WTC11 (cell line): Measurements from ENCODE around the gene TUBA4B. TPM values are rescaled to one million over a fixed set of nuclear protein-coding genes. Genes with fewer than 3 reads are reported as not detected.

ENCODE experiments used
- ATAC-seq: fragments of 200-7000 bp; cut with Tn5 transposase; 2 replicates; pipeline ENCODE4 v1.10.0; 2021; ENCODE audit warnings: mild to moderate bottlenecking, moderate library complexity
- CTCF ChIA-PET: fragments of 300-600 bp; sonication (Branson Sonifier 250); formaldehyde crosslinking; loops from one replicate; lab custom pipeline; 2021; ENCODE audit warnings: antibody characterized with exemption; lab: Charles Lee
- POLR2A ChIA-PET: fragments of 350-600 bp; sonication (Branson Sonifier 250); formaldehyde crosslinking; loops from one replicate; lab custom pipeline; 2021; ENCODE audit warnings: antibody characterized with exemption; lab: Charles Lee
- DNase-seq: peaks from one replicate; pipeline ENCODE4 v3.0.0; 2021; ENCODE audit warnings: low spot score
- H3K27ac Mint-ChIP-seq: 2 replicates; pipeline ENCODE4 v1.8.0; 2021; ENCODE audit warnings: mixed read lengths
- H3K27me3 Mint-ChIP-seq: 2 replicates; pipeline ENCODE4 v1.8.0; 2021; ENCODE audit warnings: low read depth, mild to moderate bottlenecking, moderate library complexity, mixed read lengths
- H3K36me3 Mint-ChIP-seq: 2 replicates; pipeline ENCODE4 v1.8.0; 2021; ENCODE audit warnings: mixed read lengths
- H3K4me1 Mint-ChIP-seq: 2 replicates; pipeline ENCODE4 v1.8.0; 2022; ENCODE audit warnings: mixed read lengths
- H3K4me3 Mint-ChIP-seq: 2 replicates; pipeline ENCODE4 v1.8.0; 2021; ENCODE audit warnings: mild to moderate bottlenecking, moderate library complexity, mixed read lengths
- H3K9me3 Mint-ChIP-seq: 2 replicates; pipeline ENCODE4 v1.8.0; 2021; ENCODE audit warnings: mixed read lengths
- ATF2 ChIP-seq: sonication (generic); formaldehyde crosslinking; IDR thresholded peaks from 2 replicates; pipeline ENCODE4 v1.8.1; 2022; ENCODE audit warnings: low read depth, missing genetic modification reagents, borderline replicate concordance
- CBFB ChIP-seq: sonication (generic); formaldehyde crosslinking; IDR thresholded peaks from 2 replicates; pipeline ENCODE4 v1.8.1; 2022; ENCODE audit warnings: mild to moderate bottlenecking, low read depth, missing genetic modification reagents
- CREM ChIP-seq: sonication (generic); formaldehyde crosslinking; IDR thresholded peaks from 2 replicates; pipeline ENCODE4 v1.8.1; 2022; ENCODE audit warnings: mild to moderate bottlenecking, missing genetic modification reagents, moderate library complexity
- E2F4 ChIP-seq: sonication (generic); formaldehyde crosslinking; IDR thresholded peaks from 2 replicates; pipeline ENCODE4 v1.8.1; 2022; ENCODE audit warnings: low read depth, mild to moderate bottlenecking, moderate library complexity, missing genetic modification reagents, borderline replicate concordance
- EMX1 ChIP-seq: fragments of 250-450 bp; sonication (Bioruptor Pico); IDR thresholded peaks from 2 replicates; pipeline ENCODE4 v1.8.0; 2021; ENCODE audit warnings: mild to moderate bottlenecking
- FOXJ3 ChIP-seq: sonication (generic); formaldehyde crosslinking; IDR thresholded peaks from 2 replicates; pipeline ENCODE4 v1.9.0; 2021; ENCODE audit warnings: missing genetic modification reagents, mild to moderate bottlenecking, borderline replicate concordance
- FOXP1 ChIP-seq: sonication (generic); formaldehyde crosslinking; IDR thresholded peaks from 2 replicates; pipeline ENCODE4 v1.8.0; 2022; ENCODE audit warnings: missing genetic modification reagents, mild to moderate bottlenecking, moderate library complexity, borderline replicate concordance
- GTF2I ChIP-seq: fragments of 250-450 bp; sonication (Bioruptor Pico); conservative IDR thresholded peaks from 2 replicates; pipeline ENCODE4 v1.4.0; 2021; ENCODE audit warnings: mild to moderate bottlenecking
- MLX ChIP-seq: sonication (generic); formaldehyde crosslinking; IDR thresholded peaks from 2 replicates; pipeline ENCODE4 v1.8.1; 2023; ENCODE audit warnings: mild to moderate bottlenecking, missing genetic modification reagents, moderate library complexity
- OVOL2 ChIP-seq: fragments of 250-450 bp; sonication (Bioruptor Pico); IDR thresholded peaks from 2 replicates; pipeline ENCODE4 v1.9.0; 2021; ENCODE audit warnings: mild to moderate bottlenecking, borderline replicate concordance
- PREB ChIP-seq: sonication (generic); formaldehyde crosslinking; IDR thresholded peaks from 2 replicates; pipeline ENCODE4 v1.8.1; 2022; ENCODE audit warnings: mild to moderate bottlenecking, missing genetic modification reagents, moderate library complexity, borderline replicate concordance
- PRRX2 ChIP-seq: fragments of 250-450 bp; sonication (Bioruptor Pico); IDR thresholded peaks from 2 replicates; pipeline ENCODE4 v1.8.0; 2021; ENCODE audit warnings: mild to moderate bottlenecking
- RORB ChIP-seq: fragments of 250-450 bp; sonication (Bioruptor Pico); IDR thresholded peaks from 2 replicates; pipeline ENCODE4 v1.9.0; 2021; ENCODE audit warnings: mild to moderate bottlenecking
- SMAD3 ChIP-seq: sonication (generic); formaldehyde crosslinking; IDR thresholded peaks from 2 replicates; pipeline ENCODE4 v1.8.0; 2022; ENCODE audit warnings: missing genetic modification reagents, mild to moderate bottlenecking, borderline replicate concordance
- TEAD4 ChIP-seq: sonication (generic); formaldehyde crosslinking; IDR thresholded peaks from 2 replicates; pipeline ENCODE4 v1.8.0; 2022; ENCODE audit warnings: mild to moderate bottlenecking, missing genetic modification reagents
- USF2 ChIP-seq: sonication (generic); formaldehyde crosslinking; IDR thresholded peaks from 2 replicates; pipeline ENCODE4 v1.8.1; 2023; ENCODE audit warnings: mild to moderate bottlenecking, missing genetic modification reagents, moderate library complexity
- total RNA-seq: library from RNA; stranded (reverse); gene quantifications from 3 replicates; pipeline ENCODE4 v1.2.3, GENCODE V29; 2021
- TF ChIP-seq, protein P1 (sequence below): sonication (generic); formaldehyde crosslinking; IDR thresholded peaks from 2 replicates; pipeline ENCODE4 v1.8.1; 2022; ENCODE audit warnings: missing genetic modification reagents, borderline replicate concordance
- TF ChIP-seq, protein P2 (sequence below): fragments of 250-450 bp; sonication (Bioruptor Pico); IDR thresholded peaks from 2 replicates; pipeline ENCODE4 v1.9.0; 2021; ENCODE audit warnings: mild to moderate bottlenecking
- TF ChIP-seq, protein P3 (sequence below): sonication (generic); formaldehyde crosslinking; IDR thresholded peaks from 2 replicates; pipeline ENCODE4 v1.8.0; 2022; ENCODE audit warnings: mild to moderate bottlenecking, missing genetic modification reagents
- TF ChIP-seq, protein P4 (sequence below): fragments of 250-450 bp; sonication (Bioruptor Pico); IDR thresholded peaks from 2 replicates; pipeline ENCODE4 v1.9.0; 2021; ENCODE audit warnings: moderate library complexity, mild to moderate bottlenecking, inconsistent platforms, borderline replicate concordance

TUBA4B gene
- total RNA-seq, 1 experiment from 2014 or later: 0.20 TPM

GRCh38 chr2:219228911-219229304, 24.1 kb upstream of the TUBA4B start:
- ATAC-seq (peak; percentile 1; the same call in 1 of the 2 replicates), DNase-seq (no peak)
- peaks cover 12% of the 10 kb centered on the region for H3K4me1 Mint-ChIP-seq
- ChIA-PET POLR2A (interaction anchor here (0.6 to 2.4 kb wide), 4 partner anchors 10 to 66 kb away, joined by 3 to 18 read pairs (median 10); partner anchors contain the start of genes ABCB6, GLB1L and STK16), CTCF (interaction anchor here (1.2 to 2.4 kb wide), 4 partner anchors 11 to 66 kb away, joined by 4 to 21 read pairs (median 7); partner anchors contain the start of gene ABCB6)
- H3K27me3 Mint-ChIP-seq: no peaks in the 10 kb centered on the region
- no peaks in the 10 kb centered on the region for H3K9me3 Mint-ChIP-seq
- peaks cover 47% of the 10 kb centered on the region for H3K36me3 Mint-ChIP-seq
- TF ChIP-seq USF2 (no peak), RORB (CRISPR knock-in tag) (no peak), SMAD3 (CRISPR knock-in tag) (no peak), ATF2 (no peak)
- peak overlapping the region; percentile 69 for H3K4me3 Mint-ChIP-seq
- H3K27ac Mint-ChIP-seq: no peak overlapping the region

DNA sequence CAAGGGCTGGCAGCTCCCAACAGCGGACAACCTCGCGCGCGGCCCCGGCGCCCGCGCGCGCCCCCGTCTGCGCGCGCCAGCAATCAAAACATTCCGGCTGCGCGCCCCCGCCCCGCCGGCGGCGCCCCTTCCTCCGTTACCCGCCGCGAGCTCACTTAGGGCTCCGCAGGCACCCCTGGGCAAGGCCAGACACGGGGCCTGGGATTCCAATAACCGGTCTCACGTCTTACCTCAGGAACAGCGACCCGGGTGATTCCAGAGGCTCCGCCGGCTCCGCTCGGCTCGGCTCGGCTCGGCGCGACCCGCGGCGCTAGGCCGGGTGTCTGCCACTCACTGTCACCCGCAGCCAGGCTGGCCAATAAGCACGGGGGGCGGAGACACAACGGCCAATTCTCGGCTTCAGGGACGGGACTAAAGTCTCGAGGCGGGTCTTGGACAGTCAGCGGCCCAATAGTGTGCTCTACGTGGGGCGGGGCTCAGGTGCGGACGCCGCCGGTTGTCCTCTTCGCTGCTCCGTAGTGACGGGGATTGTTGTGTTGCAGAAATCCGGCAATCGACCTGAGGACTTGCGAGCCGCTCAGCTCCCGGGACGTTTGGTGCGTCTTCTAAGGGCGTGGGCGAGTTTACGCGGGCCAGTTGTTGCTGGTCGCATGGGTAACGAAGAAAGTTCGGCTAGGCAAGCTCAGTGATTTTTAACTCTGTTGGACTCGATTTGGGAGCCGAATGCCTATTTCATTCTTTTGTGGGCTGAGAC, 23.6 kb upstream of the TUBA4B start, which contains the start of the genes ANKZF1 and ATG9A:
Gene ANKZF1 (plus strand): TSS at position 502 of the 754 bp plus-strand sequence. CDS start 452 bp downstream, outside the sequence.
Gene ATG9A (minus strand): TSS at position 332 of the 754 bp plus-strand sequence. CDS start 1,612 bp downstream, outside the sequence.
- Mint-ChIP-seq H3K4me3 (peak within 1 kb of the TSS; percentile 93), H3K9me3 (no peaks in the 10 kb centered on the region), H3K27ac (peak within 1 kb of the TSS; percentile 97), H3K27me3 (no peaks in the 10 kb centered on the region), H3K4me1 (peaks cover 12% of the 10 kb centered on the region), H3K36me3 (peaks cover 47% of the 10 kb centered on the region)
- ATAC-seq (peak; percentile 98), DNase-seq (peak; percentile 99)
- CTCF ChIA-PET: interaction anchor here (1.0 to 2.4 kb wide), 5 partner anchors 11 to 70 kb away, joined by 3 to 21 read pairs (median 6); partner anchors contain the start of gene ABCB6
- POLR2A ChIA-PET: interaction anchor here (0.6 to 2.4 kb wide), 6 partner anchors 10 to 65 kb away, joined by 3 to 18 read pairs (median 5); partner anchors contain the start of genes ABCB6, DNAJB2, GLB1L and STK16
- TF ChIP-seq, protein P1, sequence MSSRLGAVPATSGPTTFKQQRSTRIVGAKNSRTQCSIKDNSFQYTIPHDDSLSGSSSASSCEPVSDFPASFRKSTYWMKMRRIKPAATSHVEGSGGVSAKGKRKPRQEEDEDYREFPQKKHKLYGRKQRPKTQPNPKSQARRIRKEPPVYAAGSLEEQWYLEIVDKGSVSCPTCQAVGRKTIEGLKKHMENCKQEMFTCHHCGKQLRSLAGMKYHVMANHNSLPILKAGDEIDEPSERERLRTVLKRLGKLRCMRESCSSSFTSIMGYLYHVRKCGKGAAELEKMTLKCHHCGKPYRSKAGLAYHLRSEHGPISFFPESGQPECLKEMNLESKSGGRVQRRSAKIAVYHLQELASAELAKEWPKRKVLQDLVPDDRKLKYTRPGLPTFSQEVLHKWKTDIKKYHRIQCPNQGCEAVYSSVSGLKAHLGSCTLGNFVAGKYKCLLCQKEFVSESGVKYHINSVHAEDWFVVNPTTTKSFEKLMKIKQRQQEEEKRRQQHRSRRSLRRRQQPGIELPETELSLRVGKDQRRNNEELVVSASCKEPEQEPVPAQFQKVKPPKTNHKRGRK: no peak
- TF ChIP-seq FOXJ3 (CRISPR knock-in tag) (no peak), CBFB (CRISPR knock-in tag) (no peak), USF2 (peak; percentile 15), GTF2I (CRISPR knock-in tag) (no peak), OVOL2 (CRISPR knock-in tag) (no peak), CREM (CRISPR knock-in tag) (no peak; the same call in 1 of the 2 replicates), PRRX2 (CRISPR knock-in tag) (peak; percentile 46; the same call in 1 of the 2 replicates), TEAD4 (no peak), E2F4 (CRISPR knock-in tag) (no peak), MLX (CRISPR knock-in tag) (no peak), EMX1 (CRISPR knock-in tag) (no peak), FOXP1 (CRISPR knock-in tag) (peak; percentile 27; the same call in 1 of the 2 replicates), PREB (CRISPR knock-in tag) (no peak)
- TF ChIP-seq, protein P2, sequence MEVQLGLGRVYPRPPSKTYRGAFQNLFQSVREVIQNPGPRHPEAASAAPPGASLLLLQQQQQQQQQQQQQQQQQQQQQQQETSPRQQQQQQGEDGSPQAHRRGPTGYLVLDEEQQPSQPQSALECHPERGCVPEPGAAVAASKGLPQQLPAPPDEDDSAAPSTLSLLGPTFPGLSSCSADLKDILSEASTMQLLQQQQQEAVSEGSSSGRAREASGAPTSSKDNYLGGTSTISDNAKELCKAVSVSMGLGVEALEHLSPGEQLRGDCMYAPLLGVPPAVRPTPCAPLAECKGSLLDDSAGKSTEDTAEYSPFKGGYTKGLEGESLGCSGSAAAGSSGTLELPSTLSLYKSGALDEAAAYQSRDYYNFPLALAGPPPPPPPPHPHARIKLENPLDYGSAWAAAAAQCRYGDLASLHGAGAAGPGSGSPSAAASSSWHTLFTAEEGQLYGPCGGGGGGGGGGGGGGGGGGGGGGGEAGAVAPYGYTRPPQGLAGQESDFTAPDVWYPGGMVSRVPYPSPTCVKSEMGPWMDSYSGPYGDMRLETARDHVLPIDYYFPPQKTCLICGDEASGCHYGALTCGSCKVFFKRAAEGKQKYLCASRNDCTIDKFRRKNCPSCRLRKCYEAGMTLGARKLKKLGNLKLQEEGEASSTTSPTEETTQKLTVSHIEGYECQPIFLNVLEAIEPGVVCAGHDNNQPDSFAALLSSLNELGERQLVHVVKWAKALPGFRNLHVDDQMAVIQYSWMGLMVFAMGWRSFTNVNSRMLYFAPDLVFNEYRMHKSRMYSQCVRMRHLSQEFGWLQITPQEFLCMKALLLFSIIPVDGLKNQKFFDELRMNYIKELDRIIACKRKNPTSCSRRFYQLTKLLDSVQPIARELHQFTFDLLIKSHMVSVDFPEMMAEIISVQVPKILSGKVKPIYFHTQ: no peak
- TF ChIP-seq, protein P3, sequence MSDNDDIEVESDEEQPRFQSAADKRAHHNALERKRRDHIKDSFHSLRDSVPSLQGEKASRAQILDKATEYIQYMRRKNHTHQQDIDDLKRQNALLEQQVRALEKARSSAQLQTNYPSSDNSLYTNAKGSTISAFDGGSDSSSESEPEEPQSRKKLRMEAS (CRISPR knock-in tag): peak; percentile 78
- TF ChIP-seq, protein P4, sequence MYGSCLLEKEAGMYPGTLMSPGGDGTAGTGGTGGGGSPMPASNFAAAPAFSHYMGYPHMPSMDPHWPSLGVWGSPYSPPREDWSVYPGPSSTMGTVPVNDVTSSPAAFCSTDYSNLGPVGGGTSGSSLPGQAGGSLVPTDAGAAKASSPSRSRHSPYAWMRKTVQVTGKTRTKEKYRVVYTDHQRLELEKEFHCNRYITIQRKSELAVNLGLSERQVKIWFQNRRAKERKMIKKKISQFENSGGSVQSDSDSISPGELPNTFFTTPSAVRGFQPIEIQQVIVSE (CRISPR knock-in tag): no peak
